PC-9 (cell line): ENCODE measurements around the gene JTB. TPM values are rescaled to one million over a fixed set of nuclear protein-coding genes. Genes with fewer than 3 reads are reported as not detected.

ENCODE experiments used
- BruUV-seq: library from RNA; stranded (reverse); fragments of 400-500 nt; replicated peaks from 2 replicates; lab custom pipeline; 2021; lab: Mats Ljungman, UMichigan
- CTCF ChIA-PET: fragments of 300-600 bp; sonication (Branson Sonifier 250); formaldehyde crosslinking; loops from one replicate; lab custom pipeline; 2022; ENCODE audit warnings: antibody characterized with exemption; lab: Charles Lee
- POLR2A ChIA-PET: fragments of 300-600 bp; sonication (Branson Sonifier 250); formaldehyde crosslinking; loops from one replicate; lab custom pipeline; 2022; ENCODE audit warnings: antibody characterized with exemption; ENCODE audit not compliant: unreplicated experiment; lab: Charles Lee
- DNase-seq, 2 experiments: peaks; one replicate each; pipeline versions ENCODE4 v3.0.0 to v3.0.0-alpha.2; 2015 to 2022; ENCODE audit warnings: mixed read lengths in 1 of 2
- H2AFZ ChIP-seq: fragments of 200-600 bp; sonication (generic); 2 replicates; pipeline ENCODE4 v1.8.1; 2017; ENCODE audit warnings: antibody characterized with exemption
- H3F3A ChIP-seq: fragments of 200-600 bp; sonication (generic); 2 replicates; pipeline ENCODE4 v1.8.1; 2017; ENCODE audit warnings: antibody characterized with exemption, mild to moderate bottlenecking, low read depth; ENCODE audit not compliant: insufficient read depth
- H3K27ac ChIP-seq: fragments of 200-600 bp; sonication (generic); 2 replicates; pipeline ENCODE4 v1.6.1; 2016; ENCODE audit warnings: mixed run types
- H3K27me3 ChIP-seq: fragments of 200-600 bp; sonication (generic); 2 replicates; pipeline ENCODE4 v1.6.1; 2016; ENCODE audit warnings: low read depth, mixed run types; ENCODE audit not compliant: insufficient read depth
- H3K36me3 ChIP-seq: fragments of 200-600 bp; sonication (generic); 2 replicates; pipeline ENCODE4 v1.6.1; 2016; ENCODE audit warnings: low read depth, mixed run types
- H3K4me1 ChIP-seq: fragments of 200-600 bp; sonication (generic); replicated peaks from 2 replicates; pipeline ENCODE4 v1.6.1; 2016; ENCODE audit warnings: mixed run types; ENCODE audit not compliant: insufficient read depth
- H3K4me2 ChIP-seq: fragments of 200-600 bp; sonication (generic); 2 replicates; pipeline ENCODE4 v1.6.1; 2017; ENCODE audit warnings: mixed run types
- H3K4me3 ChIP-seq: fragments of 200-600 bp; sonication (generic); 2 replicates; pipeline ENCODE4 v1.6.1; 2016; ENCODE audit warnings: mixed run types
- H3K79me2 ChIP-seq: fragments of 200-600 bp; sonication (generic); 2 replicates; pipeline ENCODE4 v1.6.1; 2017; ENCODE audit warnings: low read depth, mixed run types
- H3K9me2 ChIP-seq: fragments of 200-600 bp; sonication (generic); 2 replicates; pipeline ENCODE4 v1.8.1; 2017; ENCODE audit warnings: mild to moderate bottlenecking; ENCODE audit not compliant: insufficient read depth
- H3K9me3 ChIP-seq: fragments of 200-600 bp; sonication (generic); 2 replicates; pipeline ENCODE4 v1.8.1; 2016; ENCODE audit warnings: low read depth; ENCODE audit not compliant: insufficient read depth
- H4K20me1 ChIP-seq: fragments of 200-600 bp; sonication (generic); 2 replicates; pipeline ENCODE4 v1.8.1; 2017; ENCODE audit not compliant: insufficient read depth
- CTCF ChIP-seq: fragments of 200-600 bp; sonication (generic); conservative IDR thresholded peaks from 2 replicates; pipeline ENCODE4 v1.6.1; 2017; ENCODE audit warnings: mixed run types, antibody characterized with exemption, mild to moderate bottlenecking, moderate library complexity
- EZH2 ChIP-seq: fragments of 200-600 bp; sonication (generic); IDR thresholded peaks from 2 replicates; pipeline ENCODE4 v1.8.0; 2017; ENCODE audit warnings: antibody characterized with exemption, low read depth
- intact Hi-C: fragments of 100-400 bp; cut with micrococcal nuclease; formaldehyde crosslinking; loops from one replicate; pipeline ENCODE4 v1.10.0; 2022; ENCODE audit not compliant: unreplicated experiment
- total RNA-seq: library from RNA; stranded (reverse); gene quantifications from 2 replicates; pipeline ENCODE4 v1.2.3, GENCODE V29; 2021

The JTB gene
- total RNA-seq, 1 experiment from 2014 or later, result 106 TPM

GRCh38 chr1:153945131-153945794 lies 32.2 kb downstream of the JTB start:
- Histone ChIP-seq H3K9me3 (no peaks in the 10 kb centered on the region), H3K4me1 (peaks cover 10% of the 10 kb centered on the region; the same call in 1 of the 2 replicates), H3K4me2 (peak overlapping the region; percentile 98), H3F3A (peaks cover 16% of the 10 kb centered on the region; the same call in 1 of the 2 replicates), H2AFZ (peak overlapping the region; percentile 94), H3K4me3 (peak overlapping the region; percentile 85), H3K9me2 (no peaks in the 10 kb centered on the region), H3K27me3 (no peaks in the 10 kb centered on the region), H4K20me1 (no peaks in the 10 kb centered on the region), H3K27ac (no peak overlapping the region), H3K79me2 (peaks cover 19% of the 10 kb centered on the region), H3K36me3 (peaks cover 7% of the 10 kb centered on the region; the same call in 1 of the 2 replicates)
- no peak for DNase-seq
- TF ChIP-seq CTCF (no peak), EZH2 (no peak)
- BruUV-seq, result no TSS peak
- intact Hi-C loops, result loop anchor here (1.0 kb wide), 1 partner anchor 41 kb away; the partner anchor contains the start of gene RAB13
- ChIA-PET CTCF (interaction anchor here (0.7 to 1.1 kb wide), 5 partner anchors 22 to 580 kb away, joined by 3 to 4 read pairs (median 3); partner anchors contain the start of gene RAB13), POLR2A (no interaction called here)

- H3K4me1 ChIP-seq, result peaks cover 10% of the 10 kb centered on the region; the same call in 1 of the 2 replicates
- H3K79me2 ChIP-seq, result peaks cover 19% of the 10 kb centered on the region
- CTCF ChIA-PET, result interaction anchor here (0.8 kb wide), 1 partner anchor 579 kb away, joined by 3 read pairs; no protein-coding TSS in a partner anchor
- peaks cover 15% of the 10 kb centered on the region; the same call in 1 of the 2 replicates for H3F3A ChIP-seq
- H3K9me2 ChIP-seq, result no peaks in the 10 kb centered on the region
- DNase-seq, result no peak
- no peaks in the 10 kb centered on the region for H3K27me3 ChIP-seq
- POLR2A ChIA-PET, result no interaction called here
- H4K20me1 ChIP-seq, result no peaks in the 10 kb centered on the region
- H2AFZ ChIP-seq, result no peak overlapping the region
- H3K4me2 ChIP-seq, result peak overlapping the region; percentile 98
- H3K9me3 ChIP-seq, result no peaks in the 10 kb centered on the region
- 0 out of 2 replicates have a peak, but pooled peaks cover 3% of the 10 kb centered on the region for H3K36me3 ChIP-seq
- H3K27ac ChIP-seq, result no peak overlapping the region
- peak overlapping the region; percentile 85; the same call in 1 of the 2 replicates for H3K4me3 ChIP-seq
- intact Hi-C loops, result loop anchor here (1.0 kb wide), 1 partner anchor 42 kb away; the partner anchor contains the start of gene RAB13
- no TSS peak for BruUV-seq
- TF ChIP-seq CTCF, result no peak
- TF ChIP-seq EZH2, result no peak
These were observed 32.7 kb downstream of the JTB start for GRCh38 chr1:153944827-153945117.

- Histone ChIP-seq H3K27ac (no peak overlapping the region), H3K36me3 (0 out of 2 replicates have a peak, but pooled peaks cover 3% of the 10 kb centered on the region), H3K4me1 (peaks cover 10% of the 10 kb centered on the region; the same call in 1 of the 2 replicates), H2AFZ (no peak overlapping the region), H3K9me2 (no peaks in the 10 kb centered on the region), H3K4me2 (peak overlapping the region; percentile 98; the same call in 1 of the 2 replicates), H3K4me3 (no peak overlapping the region), H3K79me2 (peaks cover 19% of the 10 kb centered on the region), H4K20me1 (no peaks in the 10 kb centered on the region; the same call in 1 of the 2 replicates), H3K9me3 (no peaks in the 10 kb centered on the region), H3F3A (peaks cover 9% of the 10 kb centered on the region; the same call in 1 of the 2 replicates), H3K27me3 (no peaks in the 10 kb centered on the region)
- TF ChIP-seq EZH2, result no peak
- no peak for TF ChIP-seq CTCF
- intact Hi-C loops, result no loop called here
- CTCF ChIA-PET, result interaction anchor here (0.8 kb wide), 1 partner anchor 579 kb away, joined by 3 read pairs; no protein-coding TSS in a partner anchor
- BruUV-seq, result no TSS peak
- POLR2A ChIA-PET, result no interaction called here
- no peak for DNase-seq
These were observed 33.3 kb downstream of the JTB start for GRCh38 chr1:153944005-153944826.
